Measurements from ENCODE around the gene ATP7B.

DNA sequence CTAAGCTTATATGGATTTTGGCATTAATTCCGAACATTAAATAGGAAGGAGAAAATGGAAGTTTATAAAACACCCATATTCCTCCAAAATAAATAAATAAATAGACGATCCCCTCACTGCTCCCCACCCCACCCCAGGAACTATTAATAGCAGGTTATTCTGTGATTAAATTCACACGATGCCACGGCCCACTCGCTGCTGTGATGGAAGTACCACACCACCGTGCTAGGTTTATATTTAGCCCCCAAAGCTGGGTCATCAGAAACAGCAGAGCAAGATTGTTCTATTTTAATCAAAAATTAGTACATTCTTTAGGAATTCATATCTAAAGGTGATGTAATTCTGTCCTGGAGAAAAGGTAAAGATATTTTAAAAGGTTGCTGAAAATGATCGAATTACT, 84.1 kb downstream of the ATP7B start:
- TF ChIP-seq, protein P1, sequence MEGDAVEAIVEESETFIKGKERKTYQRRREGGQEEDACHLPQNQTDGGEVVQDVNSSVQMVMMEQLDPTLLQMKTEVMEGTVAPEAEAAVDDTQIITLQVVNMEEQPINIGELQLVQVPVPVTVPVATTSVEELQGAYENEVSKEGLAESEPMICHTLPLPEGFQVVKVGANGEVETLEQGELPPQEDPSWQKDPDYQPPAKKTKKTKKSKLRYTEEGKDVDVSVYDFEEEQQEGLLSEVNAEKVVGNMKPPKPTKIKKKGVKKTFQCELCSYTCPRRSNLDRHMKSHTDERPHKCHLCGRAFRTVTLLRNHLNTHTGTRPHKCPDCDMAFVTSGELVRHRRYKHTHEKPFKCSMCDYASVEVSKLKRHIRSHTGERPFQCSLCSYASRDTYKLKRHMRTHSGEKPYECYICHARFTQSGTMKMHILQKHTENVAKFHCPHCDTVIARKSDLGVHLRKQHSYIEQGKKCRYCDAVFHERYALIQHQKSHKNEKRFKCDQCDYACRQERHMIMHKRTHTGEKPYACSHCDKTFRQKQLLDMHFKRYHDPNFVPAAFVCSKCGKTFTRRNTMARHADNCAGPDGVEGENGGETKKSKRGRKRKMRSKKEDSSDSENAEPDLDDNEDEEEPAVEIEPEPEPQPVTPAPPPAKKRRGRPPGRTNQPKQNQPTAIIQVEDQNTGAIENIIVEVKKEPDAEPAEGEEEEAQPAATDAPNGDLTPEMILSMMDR (IDR thresholded peaks at IDR 0.05): no peak
- TF ChIP-seq EP300 (IDR thresholded peaks at IDR 0.05; ENCODE audit: low read depth) (no peak), POLR2A (IDR thresholded peaks at IDR 0.05) (no peak), POLR2AphosphoS5 (IDR thresholded peaks at IDR 0.05) (no peak)

All from transverse colon (tissue), 4 donors.